HUES6 (cell line): Measurements from ENCODE around the gene ERBB4.
A peak's percentile ranks its signal among the peaks of the same experiment; 100 is the strongest.

ENCODE experiments used
- H3K27ac ChIP-seq: 2 replicates; pipeline ENCODE4 v1.7.0; 2013; ENCODE audit warnings: low read depth, mild to moderate bottlenecking, low read length, inconsistent platforms
- H3K27me3 ChIP-seq: 2 replicates; pipeline ENCODE4 v1.6.1; 2013; ENCODE audit warnings: low read length; ENCODE audit not compliant: control insufficient read depth, insufficient read depth
- H3K36me3 ChIP-seq: 2 replicates; pipeline ENCODE4 v1.6.1; 2013; ENCODE audit warnings: low read length; ENCODE audit not compliant: control insufficient read depth, insufficient read depth
- H3K4me1 ChIP-seq: 2 replicates; pipeline ENCODE4 v1.6.1; 2013; ENCODE audit warnings: low read length; ENCODE audit not compliant: control insufficient read depth, insufficient read depth
- H3K4me3 ChIP-seq: 2 replicates; pipeline ENCODE4 v1.5.1; 2013; ENCODE audit warnings: low read depth, low read length
- H3K9ac ChIP-seq: one replicate; pipeline ENCODE4 v1.6.1; 2013; ENCODE audit warnings: mild to moderate bottlenecking, low read length
- H3K9me3 ChIP-seq: 2 replicates; pipeline ENCODE4 v1.6.1; 2013; ENCODE audit warnings: low read depth, low read length; ENCODE audit not compliant: control insufficient read depth, insufficient read depth

Gene ERBB4

GRCh38 chr2:211939177-211939576 lies 599.4 kb downstream of the ERBB4 start:
- Histone ChIP-seq H3K9me3 (no peaks in the 10 kb centered on the region), H3K27me3 (no peaks in the 10 kb centered on the region), H3K4me3 (no peak overlapping the region), H3K4me1 (no peaks in the 10 kb centered on the region), H3K27ac (no peak overlapping the region), H3K36me3 (no peaks in the 10 kb centered on the region), H3K9ac (no peak overlapping the region)

DNA sequence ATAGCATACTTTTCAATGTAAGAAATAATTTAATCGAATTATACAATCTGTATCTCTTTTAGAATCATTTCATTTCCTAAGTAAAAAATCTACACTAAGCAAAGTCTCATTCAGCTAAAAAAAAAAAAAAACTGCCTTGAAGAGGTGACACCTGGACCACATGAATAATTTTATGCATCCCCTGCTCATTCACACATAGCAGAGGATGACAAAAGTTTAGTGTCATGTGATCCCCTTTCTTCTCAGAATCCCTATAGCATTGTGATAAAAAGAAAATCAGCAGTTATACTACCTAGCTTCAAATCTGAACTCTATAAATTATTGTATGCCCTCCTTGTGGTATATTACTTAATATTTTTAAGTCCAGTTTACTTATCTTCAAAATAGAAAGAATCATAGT lies 603.8 kb downstream of the ERBB4 start:
- H3K9me3 ChIP-seq: no peaks in the 10 kb centered on the region
- H3K27ac ChIP-seq: no peak overlapping the region
- no peak overlapping the region for H3K4me3 ChIP-seq
- H3K36me3 ChIP-seq: no peaks in the 10 kb centered on the region
- H3K9ac ChIP-seq: no peak overlapping the region
- no peaks in the 10 kb centered on the region for H3K27me3 ChIP-seq
- no peaks in the 10 kb centered on the region for H3K4me1 ChIP-seq

DNA sequence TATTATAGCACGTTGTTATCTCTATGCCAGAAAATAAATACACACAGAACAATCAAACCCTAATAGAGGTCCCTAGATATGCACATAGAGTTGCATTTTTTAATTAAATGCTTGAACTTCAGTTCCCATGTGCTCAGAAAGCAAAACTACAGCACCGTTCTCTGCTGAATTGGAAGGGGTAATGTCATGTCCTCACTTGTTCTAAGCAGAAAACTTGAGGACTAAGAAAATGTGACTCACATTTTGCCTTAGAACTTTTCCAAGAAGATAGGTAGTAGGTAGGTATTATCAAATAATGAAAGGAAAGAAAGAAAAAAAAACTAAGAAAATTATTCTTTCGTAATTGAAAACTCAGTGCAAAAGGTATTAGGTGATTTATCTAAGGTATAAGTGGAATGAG lies 607.3 kb downstream of the ERBB4 start:
- no peaks in the 10 kb centered on the region for H3K9me3 ChIP-seq
- H3K27me3 ChIP-seq: no peaks in the 10 kb centered on the region
- H3K9ac ChIP-seq: no peak overlapping the region
- H3K36me3 ChIP-seq: no peaks in the 10 kb centered on the region
- no peaks in the 10 kb centered on the region for H3K4me1 ChIP-seq
- no peak overlapping the region for H3K27ac ChIP-seq
- H3K4me3 ChIP-seq: no peak overlapping the region

DNA sequence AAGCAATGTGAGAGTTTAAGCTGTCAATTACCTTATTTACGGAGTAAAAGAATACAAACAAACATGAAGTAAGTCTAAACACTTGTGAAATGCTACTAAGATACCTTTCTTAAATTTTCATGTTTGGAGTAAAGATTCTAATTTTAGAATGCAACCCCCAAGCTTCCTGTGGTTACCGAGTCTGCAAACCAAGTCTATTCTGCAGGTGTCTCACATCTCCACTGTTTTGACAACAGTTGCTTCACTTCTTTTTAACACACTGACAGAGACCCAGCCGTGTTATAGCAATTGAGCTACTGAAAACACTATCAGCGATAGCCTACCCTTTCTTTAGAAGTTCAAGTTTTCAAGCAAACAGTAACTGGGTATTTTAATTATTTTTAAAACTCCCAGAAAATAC lies 608.3 kb downstream of the ERBB4 start:
- Histone ChIP-seq H3K27ac (no peak overlapping the region), H3K36me3 (no peaks in the 10 kb centered on the region), H3K4me1 (no peaks in the 10 kb centered on the region), H3K27me3 (no peaks in the 10 kb centered on the region), H3K9ac (no peak overlapping the region), H3K4me3 (no peak overlapping the region), H3K9me3 (no peaks in the 10 kb centered on the region)

DNA sequence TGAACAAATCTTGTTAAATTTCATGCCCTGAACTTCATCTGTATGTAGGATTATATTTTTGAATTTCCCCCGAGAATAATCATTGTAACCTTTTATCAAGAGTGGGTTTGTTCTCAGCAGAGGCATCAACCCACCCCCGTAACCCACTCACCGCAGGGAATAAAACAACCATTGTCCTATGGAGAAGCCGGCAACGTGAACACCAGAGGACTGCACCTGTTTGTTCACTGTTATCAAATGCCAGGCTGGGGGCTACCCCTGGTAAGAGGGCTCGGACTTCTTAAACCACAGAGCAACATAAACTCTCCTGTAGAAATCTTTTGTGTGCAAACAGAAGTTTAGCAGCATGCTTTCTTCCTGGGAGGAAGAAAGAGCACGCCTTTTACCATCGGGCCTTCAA lies 610.4 kb downstream of the ERBB4 start:
- Histone ChIP-seq H3K27me3 (no peaks in the 10 kb centered on the region), H3K27ac (no peak overlapping the region), H3K9me3 (no peaks in the 10 kb centered on the region), H3K4me1 (0 out of 2 replicates have a peak, but pooled peaks cover 2% of the 10 kb centered on the region), H3K36me3 (no peaks in the 10 kb centered on the region), H3K9ac (no peak overlapping the region), H3K4me3 (no peak overlapping the region)

DNA sequence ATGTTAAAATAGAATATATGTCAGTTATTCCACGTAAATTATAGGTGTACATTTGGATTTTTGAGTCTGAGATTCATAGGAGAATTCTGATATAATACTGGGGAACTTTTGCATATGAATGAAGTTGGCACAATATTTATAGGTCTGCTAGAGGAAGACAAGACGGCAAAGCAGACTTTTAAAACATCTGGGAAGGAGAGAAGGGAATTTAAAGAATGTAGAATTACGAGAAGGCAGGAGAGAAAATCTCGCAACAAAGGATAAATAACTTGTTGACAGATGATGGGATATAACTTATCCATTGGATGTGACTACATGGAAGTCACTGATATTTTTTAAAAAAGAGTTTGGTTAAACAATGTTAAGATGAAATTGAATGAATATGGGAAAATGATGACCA lies 615.6 kb downstream of the ERBB4 start:
- Histone ChIP-seq H3K4me1 (0 out of 2 replicates have a peak, but pooled peaks cover 6% of the 10 kb centered on the region), H3K9ac (no peak overlapping the region), H3K4me3 (no peak overlapping the region), H3K27ac (no peak overlapping the region), H3K9me3 (no peaks in the 10 kb centered on the region), H3K27me3 (no peaks in the 10 kb centered on the region), H3K36me3 (no peaks in the 10 kb centered on the region)

DNA sequence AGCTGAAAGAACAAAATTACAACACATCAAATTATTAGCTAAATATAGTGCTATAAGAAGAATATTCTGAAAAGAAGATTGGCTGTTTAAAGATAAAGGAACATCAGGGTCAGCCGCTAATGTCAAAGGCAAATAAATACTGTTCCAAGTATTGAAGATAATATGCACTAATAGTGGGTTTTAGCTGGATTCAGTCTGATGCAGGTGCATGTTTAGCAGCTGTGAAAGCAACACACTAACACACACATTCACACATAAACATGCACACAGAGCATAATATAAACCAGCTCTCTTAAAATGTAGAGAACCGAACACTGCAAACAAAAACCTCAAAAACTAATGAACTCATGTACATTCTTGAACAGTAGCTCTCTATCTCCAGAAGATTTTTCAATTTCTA lies 634.6 kb downstream of the ERBB4 start:
- H3K27me3 ChIP-seq: no peaks in the 10 kb centered on the region
- H3K9ac ChIP-seq: no peak overlapping the region
- no peaks in the 10 kb centered on the region for H3K4me1 ChIP-seq
- no peak overlapping the region for H3K27ac ChIP-seq
- H3K4me3 ChIP-seq: no peak overlapping the region
- no peaks in the 10 kb centered on the region for H3K36me3 ChIP-seq
- no peaks in the 10 kb centered on the region for H3K9me3 ChIP-seq

DNA sequence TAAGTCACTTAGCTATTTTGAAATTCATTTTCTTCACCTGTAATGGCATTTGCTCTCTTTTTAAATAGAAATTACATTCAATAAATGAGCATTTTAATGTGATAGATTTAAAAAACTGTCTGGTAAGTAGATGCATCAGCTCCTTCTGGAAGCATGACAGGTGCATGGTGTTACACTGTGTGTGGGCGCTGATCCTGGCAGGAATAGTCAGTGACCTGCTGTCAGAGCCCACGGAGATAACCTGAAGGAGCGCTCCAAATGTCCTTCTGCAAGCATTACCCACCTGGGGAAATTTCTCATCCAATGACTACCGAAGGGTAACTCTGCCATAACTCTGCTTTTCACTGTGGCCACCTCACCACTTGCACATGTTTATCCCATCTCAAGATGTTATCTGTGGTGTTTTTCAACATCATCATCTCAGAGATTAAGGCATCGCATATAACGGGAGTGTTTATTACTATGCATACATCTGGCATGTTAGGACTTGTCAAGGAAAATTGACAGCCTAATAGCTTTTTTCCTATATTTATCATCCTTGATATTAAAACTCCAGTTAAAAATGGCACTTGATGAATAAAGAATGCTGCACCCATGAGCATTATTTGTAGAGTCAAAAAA lies 637.3 kb downstream of the ERBB4 start:
- no peaks in the 10 kb centered on the region for H3K27me3 ChIP-seq
- no peaks in the 10 kb centered on the region for H3K36me3 ChIP-seq
- H3K27ac ChIP-seq: no peak overlapping the region
- no peak overlapping the region for H3K9ac ChIP-seq
- no peaks in the 10 kb centered on the region for H3K9me3 ChIP-seq
- H3K4me3 ChIP-seq: no peak overlapping the region
- no peaks in the 10 kb centered on the region for H3K4me1 ChIP-seq

- H3K36me3 ChIP-seq: no peaks in the 10 kb centered on the region
- H3K9me3 ChIP-seq: no peaks in the 10 kb centered on the region
- no peaks in the 10 kb centered on the region for H3K27me3 ChIP-seq
- H3K27ac ChIP-seq: no peak overlapping the region
- no peaks in the 10 kb centered on the region for H3K4me1 ChIP-seq
- no peak overlapping the region for H3K4me3 ChIP-seq
- no peak overlapping the region for H3K9ac ChIP-seq
These were observed 638.1 kb downstream of the ERBB4 start for GRCh38 chr2:211900518-211900917.

GRCh38 chr2:211900000-211900399 lies 638.6 kb downstream of the ERBB4 start:
- Histone ChIP-seq H3K27me3 (no peaks in the 10 kb centered on the region), H3K9me3 (no peaks in the 10 kb centered on the region), H3K4me3 (no peak overlapping the region), H3K4me1 (no peaks in the 10 kb centered on the region), H3K36me3 (no peaks in the 10 kb centered on the region), H3K27ac (no peak overlapping the region), H3K9ac (no peak overlapping the region)

GRCh38 chr2:211898702-211899101 lies 639.9 kb downstream of the ERBB4 start:
- no peaks in the 10 kb centered on the region for H3K9me3 ChIP-seq
- no peak overlapping the region for H3K27ac ChIP-seq
- no peak overlapping the region for H3K4me3 ChIP-seq
- no peaks in the 10 kb centered on the region for H3K36me3 ChIP-seq
- no peaks in the 10 kb centered on the region for H3K27me3 ChIP-seq
- H3K9ac ChIP-seq: no peak overlapping the region
- no peaks in the 10 kb centered on the region for H3K4me1 ChIP-seq

- Histone ChIP-seq H3K4me3 (no peak overlapping the region), H3K27ac (peak overlapping the region; percentile 53), H3K9ac (no peak overlapping the region), H3K9me3 (no peaks in the 10 kb centered on the region), H3K27me3 (no peaks in the 10 kb centered on the region), H3K4me1 (peaks cover 11% of the 10 kb centered on the region; the same call in 1 of the 2 replicates), H3K36me3 (no peaks in the 10 kb centered on the region)
These were observed 657.2 kb downstream of the ERBB4 start for GRCh38 chr2:211881449-211881848.
